Epithelial cell of esophagus (primary cell): Measurements from ENCODE around the gene CYP39A1.
A peak's percentile ranks its signal among the peaks of the same experiment; 100 is the strongest.

Source experiments
- DNase-seq: peaks from one replicate; pipeline ENCODE4 v3.0.0; 2010; ENCODE audit warnings: low read depth
- H3K4me3 ChIP-seq: 2 replicates; pipeline ENCODE4 v1.5.1; 2011; ENCODE audit warnings: mild to moderate bottlenecking, low read length, control low read depth
- TF ChIP-seq, protein P1 (sequence below): IDR thresholded peaks from 2 replicates; pipeline ENCODE4 v1.5.1; 2011; ENCODE audit warnings: low read depth, mild to moderate bottlenecking, low read length, control low read depth, inconsistent platforms; ENCODE audit not compliant: insufficient read depth; ENCODE audit errors: missing control alignments

CYP39A1 gene, protein sequence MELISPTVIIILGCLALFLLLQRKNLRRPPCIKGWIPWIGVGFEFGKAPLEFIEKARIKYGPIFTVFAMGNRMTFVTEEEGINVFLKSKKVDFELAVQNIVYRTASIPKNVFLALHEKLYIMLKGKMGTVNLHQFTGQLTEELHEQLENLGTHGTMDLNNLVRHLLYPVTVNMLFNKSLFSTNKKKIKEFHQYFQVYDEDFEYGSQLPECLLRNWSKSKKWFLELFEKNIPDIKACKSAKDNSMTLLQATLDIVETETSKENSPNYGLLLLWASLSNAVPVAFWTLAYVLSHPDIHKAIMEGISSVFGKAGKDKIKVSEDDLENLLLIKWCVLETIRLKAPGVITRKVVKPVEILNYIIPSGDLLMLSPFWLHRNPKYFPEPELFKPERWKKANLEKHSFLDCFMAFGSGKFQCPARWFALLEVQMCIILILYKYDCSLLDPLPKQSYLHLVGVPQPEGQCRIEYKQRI

DNA sequence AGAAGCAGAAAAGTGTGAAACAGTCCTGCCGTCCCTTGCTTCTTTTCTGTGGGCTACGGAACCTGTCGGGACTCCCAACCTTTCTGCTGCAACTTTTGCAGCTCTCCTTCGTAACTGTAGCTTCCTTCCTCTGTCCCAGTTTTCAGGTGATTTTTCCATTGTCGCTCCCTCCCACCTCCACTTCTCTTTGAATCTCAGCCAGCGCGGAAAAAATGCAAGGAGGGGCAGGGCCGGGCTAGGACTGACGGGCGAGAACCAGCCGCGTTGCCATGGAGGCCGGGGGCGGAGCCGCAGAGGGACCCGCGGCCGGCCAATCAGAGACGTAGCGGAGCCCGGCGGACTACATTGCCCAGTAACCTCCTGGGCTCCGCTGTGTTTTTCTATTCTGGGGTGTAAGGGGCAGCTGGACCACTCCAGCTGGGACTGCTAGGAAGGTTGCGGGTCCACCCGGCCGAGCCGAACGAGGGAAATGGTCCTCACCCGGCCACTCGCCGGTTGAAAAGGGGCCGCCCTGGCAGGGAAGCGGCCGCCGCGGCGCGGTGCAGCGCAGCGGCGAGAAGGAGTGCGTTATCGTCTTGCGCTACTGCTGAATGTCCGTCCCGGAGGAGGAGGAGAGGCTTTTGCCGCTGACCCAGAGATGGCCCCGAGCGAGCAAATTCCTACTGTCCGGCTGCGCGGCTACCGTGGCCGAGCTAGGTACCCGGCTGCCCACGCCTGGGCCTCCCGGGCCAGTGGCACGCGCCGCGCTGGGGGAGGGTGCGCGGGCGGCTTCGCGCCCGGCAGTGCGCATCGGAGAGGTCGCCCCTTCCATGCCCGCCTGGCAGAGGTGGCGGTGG lies at the start of gene CYP39A1, which contains the start of gene SLC25A27:
Gene CYP39A1 (minus strand): TSS at position 216 of the 836 bp plus-strand sequence. CDS start 236 bp downstream, outside the sequence.
Gene SLC25A27 (plus strand): TSS at position 373 of the 836 bp plus-strand sequence. CDS start 218 bp downstream, at position 591.
- DNase-seq: peak; percentile 95
- peak within 1 kb of the TSS; percentile 87 for H3K4me3 ChIP-seq
- TF ChIP-seq, protein P1, sequence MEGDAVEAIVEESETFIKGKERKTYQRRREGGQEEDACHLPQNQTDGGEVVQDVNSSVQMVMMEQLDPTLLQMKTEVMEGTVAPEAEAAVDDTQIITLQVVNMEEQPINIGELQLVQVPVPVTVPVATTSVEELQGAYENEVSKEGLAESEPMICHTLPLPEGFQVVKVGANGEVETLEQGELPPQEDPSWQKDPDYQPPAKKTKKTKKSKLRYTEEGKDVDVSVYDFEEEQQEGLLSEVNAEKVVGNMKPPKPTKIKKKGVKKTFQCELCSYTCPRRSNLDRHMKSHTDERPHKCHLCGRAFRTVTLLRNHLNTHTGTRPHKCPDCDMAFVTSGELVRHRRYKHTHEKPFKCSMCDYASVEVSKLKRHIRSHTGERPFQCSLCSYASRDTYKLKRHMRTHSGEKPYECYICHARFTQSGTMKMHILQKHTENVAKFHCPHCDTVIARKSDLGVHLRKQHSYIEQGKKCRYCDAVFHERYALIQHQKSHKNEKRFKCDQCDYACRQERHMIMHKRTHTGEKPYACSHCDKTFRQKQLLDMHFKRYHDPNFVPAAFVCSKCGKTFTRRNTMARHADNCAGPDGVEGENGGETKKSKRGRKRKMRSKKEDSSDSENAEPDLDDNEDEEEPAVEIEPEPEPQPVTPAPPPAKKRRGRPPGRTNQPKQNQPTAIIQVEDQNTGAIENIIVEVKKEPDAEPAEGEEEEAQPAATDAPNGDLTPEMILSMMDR: no peak

DNA sequence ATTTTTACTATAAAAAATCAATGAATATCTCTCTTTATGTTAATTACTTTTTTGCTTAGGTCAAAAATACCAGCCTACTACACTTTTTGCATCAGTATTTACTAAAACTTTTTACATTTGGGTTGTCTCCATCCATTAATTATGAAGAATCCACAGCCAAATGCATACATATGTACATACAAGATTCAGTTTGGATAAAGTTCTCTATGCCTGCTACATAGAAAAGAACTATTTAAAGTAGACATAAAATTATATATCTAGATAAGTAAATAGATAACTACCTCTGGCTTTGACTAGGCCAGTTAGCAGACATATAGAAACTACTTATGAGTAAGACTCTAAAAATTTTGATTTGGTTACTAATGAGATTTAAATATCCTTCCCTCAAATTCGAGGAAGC lies 47.4 kb upstream of the CYP39A1 start:
- DNase-seq: no peak
- H3K4me3 ChIP-seq: no peak overlapping the region
- TF ChIP-seq, protein P1: no peak

DNA sequence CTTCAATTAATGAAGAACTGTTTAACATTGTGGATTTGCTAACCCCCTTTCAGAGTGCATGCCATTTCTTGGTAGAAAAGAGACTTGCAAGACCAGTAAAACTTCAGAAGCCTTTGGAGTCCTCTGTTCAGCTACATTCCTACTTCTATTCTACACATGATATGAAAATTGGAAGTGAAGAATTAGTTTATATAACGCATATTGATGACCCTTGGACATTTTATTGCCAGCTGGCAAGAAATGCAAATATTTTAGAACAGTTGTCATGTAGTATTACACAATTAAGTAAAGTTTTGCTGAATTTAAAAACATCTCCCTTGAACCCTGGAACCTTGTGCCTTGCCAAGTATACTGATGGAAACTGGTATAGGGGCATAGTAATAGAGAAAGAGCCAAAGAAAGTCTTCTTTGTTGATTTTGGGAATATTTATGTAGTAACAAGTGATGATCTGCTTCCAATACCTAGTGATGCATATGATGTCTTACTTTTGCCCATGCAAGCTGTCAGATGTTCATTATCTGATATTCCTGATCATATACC lies 38.4 kb upstream of the CYP39A1 start:
- no peak for DNase-seq

DNA sequence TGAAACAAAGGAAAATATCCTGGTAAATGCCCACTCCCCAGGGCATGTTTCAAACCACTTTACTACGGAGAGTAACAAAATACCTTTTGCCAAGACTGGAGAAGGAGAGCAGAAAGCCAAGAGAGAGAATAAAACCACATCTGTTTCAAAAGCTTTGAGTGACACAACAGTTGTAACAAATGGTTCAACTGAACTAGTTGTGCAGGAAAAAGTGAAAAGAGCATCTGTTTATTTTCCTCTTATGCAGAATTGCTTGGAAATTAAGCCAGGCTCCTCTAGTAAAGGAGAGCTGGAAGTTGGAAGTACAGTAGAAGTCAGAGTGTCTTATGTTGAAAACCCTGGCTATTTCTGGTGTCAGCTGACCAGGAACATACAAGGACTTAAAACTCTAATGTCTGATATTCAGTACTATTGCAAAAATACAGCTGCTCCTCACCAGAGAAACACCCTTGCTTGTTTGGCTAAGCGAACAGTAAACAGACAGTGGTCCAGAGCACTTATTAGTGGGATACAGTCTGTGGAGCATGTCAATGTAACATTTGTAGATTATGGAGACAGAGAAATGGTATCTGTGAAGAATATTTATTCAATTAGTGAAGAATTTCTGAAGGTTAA lies 37.6 kb upstream of the CYP39A1 start:
- TF ChIP-seq, protein P1: no peak
- no peak for DNase-seq
- no peak overlapping the region for H3K4me3 ChIP-seq

More for the DNA sequence above, 38.4 kb upstream of the CYP39A1 start:
- TF ChIP-seq, protein P1: no peak
- H3K4me3 ChIP-seq: no peak overlapping the region

DNA sequence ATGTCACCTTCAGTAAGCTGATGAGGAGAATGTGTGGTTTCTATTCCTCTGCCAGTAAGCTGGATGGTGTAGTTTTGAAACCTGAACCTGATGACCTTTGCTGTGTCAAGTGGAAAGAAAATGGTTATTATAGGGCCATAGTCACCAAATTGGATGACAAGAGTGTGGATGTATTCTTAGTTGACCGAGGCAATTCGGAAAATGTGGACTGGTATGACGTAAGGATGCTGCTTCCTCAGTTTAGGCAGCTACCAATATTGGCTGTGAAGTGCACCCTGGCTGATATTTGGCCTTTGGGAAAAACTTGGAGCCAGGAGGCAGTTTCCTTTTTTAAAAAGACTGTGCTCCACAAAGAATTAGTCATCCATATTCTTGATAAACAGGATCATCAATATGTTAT lies 37.0 kb upstream of the CYP39A1 start:
- DNase-seq: no peak
- TF ChIP-seq, protein P1: no peak

DNA sequence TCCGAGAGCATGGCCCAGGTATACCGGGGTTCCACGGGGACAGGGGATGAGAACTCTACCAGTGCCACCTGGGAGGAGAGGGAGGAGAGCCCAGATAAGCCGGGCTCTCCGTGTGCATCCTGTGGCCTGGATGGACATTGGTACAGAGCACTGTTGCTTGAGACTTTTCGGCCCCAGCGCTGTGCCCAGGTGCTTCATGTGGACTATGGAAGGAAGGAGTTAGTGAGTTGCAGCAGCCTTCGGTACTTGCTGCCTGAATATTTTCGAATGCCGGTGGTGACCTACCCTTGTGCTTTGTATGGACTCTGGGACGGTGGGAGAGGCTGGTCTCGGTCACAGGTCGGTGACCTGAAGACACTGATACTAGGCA lies 36.3 kb upstream of the CYP39A1 start:
- TF ChIP-seq, protein P1: no peak
- no peak for DNase-seq

More for the DNA sequence above, 37.0 kb upstream of the CYP39A1 start:
- no peak overlapping the region for H3K4me3 ChIP-seq

More for the DNA sequence above, 36.3 kb upstream of the CYP39A1 start:
- no peak overlapping the region for H3K4me3 ChIP-seq
